Left lobe of liver (tissue), 2 donors: ENCODE data around the gene ESRRB. TPM values are rescaled to one million over a fixed set of nuclear protein-coding genes. Genes with fewer than 3 reads are reported as not detected.

ENCODE experiments used
- ATAC-seq: fragments of 200-7000 bp; cut with Tn5 transposase; one replicate; pipeline ENCODE4 v1.9.1; 2020; ENCODE audit warnings: mild to moderate bottlenecking, moderate library complexity
- DNase-seq: peaks from one replicate; pipeline ENCODE4 v3.0.0-alpha.2; 2020; ENCODE audit warnings: low spot score
- total RNA-seq: library from RNA; stranded (reverse); gene quantifications from one replicate; pipeline ENCODE4 v1.2.1, GENCODE V29; 2021
- donor health status: DM: no; HTN: no; CAD: no; lungs with moderate emphysema.
- donor health status: DM: no; HTN: yes; CAD: no.

ESRRB gene
- total RNA-seq, 1 donor from 2014 or later = 0.05 TPM

- DNase-seq (no peak), ATAC-seq (no peak)
These were observed 115.4 kb downstream of the ESRRB start for GRCh38 chr14:76491172-76491930.

DNA sequence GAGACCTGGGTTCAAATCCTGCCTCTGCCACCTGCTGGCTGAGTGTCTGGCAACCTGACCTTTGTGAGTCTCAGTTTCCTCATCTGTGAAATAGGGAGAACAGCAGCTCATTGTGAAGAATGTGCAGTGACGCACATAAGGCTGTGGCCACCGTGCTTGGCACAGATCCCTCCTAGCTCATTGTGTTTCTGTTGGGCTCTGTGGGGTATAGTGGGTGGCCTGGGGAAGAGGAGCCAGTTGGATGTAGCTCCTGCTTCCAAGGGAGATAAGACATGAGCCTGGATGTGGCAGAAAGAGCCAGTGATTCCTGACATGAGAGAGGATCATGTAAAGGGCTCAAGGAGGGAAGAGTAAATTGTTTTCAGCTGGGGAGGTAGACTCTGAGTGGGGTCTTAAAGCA lies 120.0 kb downstream of the ESRRB start:
- ATAC-seq (no peak), DNase-seq (no peak)

DNA sequence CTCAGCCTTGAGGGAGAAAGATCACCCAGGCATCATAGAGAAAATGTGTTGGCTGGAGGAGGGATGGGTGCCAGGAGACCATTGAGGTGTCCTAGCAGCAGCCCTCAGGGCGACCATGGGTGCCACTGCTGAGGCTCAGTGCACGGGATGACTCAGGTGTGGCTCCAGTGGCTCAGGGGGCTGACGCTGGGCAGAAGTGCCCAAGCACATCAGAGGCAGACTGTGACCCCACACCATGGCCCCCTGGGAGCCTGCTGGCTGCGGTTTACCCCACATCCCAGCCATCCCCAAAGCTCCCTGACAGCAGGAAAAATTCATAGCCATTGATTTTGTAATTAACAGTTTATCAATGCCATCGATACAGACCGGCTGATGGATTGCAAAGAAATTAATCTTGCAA lies 120.7 kb downstream of the ESRRB start:
- DNase-seq (no peak), ATAC-seq (no peak)

DNA sequence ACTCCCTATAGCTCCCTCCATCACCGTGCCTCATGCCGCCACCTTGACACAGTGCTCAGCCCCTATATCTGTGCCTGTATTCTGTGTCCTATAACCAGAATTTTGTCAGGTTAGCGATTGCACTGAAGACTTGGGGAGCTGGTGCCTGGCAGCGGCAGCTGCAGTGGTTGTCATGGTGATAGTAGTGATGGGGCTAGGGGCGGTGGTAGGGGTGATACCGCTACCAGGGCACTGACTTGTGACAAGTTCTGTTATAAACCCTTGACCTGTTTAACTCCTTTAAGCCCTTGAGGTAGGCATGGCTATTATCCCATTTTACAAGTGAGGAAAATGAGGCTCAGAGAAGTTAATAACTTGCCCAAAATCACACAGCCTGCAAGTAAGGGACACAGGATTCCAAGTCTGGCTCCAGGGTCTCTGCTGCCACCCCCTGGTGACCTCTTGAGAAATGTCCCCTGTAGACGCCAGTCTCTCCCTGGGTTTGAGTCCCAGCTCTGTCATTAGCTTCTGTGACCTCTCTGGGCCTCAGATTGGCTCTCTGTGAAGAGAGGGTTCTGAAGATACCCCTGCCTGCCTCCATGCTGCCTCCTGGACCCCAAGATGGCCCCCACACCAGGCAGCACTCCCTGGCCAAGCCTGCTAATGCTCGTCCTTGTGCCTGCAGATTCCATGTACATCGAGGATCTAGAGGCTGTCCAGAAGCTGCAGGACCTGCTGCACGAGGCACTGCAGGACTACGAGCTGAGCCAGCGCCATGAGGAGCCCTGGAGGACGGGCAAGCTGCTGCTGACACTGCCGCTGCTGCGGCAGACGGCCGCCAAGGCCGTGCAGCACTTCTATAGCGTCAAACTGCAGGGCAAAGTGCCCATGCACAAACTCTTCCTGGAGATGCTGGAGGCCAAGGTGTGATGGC lies 121.9 kb downstream of the ESRRB start:
- DNase-seq (no peak), ATAC-seq (no peak)

DNA sequence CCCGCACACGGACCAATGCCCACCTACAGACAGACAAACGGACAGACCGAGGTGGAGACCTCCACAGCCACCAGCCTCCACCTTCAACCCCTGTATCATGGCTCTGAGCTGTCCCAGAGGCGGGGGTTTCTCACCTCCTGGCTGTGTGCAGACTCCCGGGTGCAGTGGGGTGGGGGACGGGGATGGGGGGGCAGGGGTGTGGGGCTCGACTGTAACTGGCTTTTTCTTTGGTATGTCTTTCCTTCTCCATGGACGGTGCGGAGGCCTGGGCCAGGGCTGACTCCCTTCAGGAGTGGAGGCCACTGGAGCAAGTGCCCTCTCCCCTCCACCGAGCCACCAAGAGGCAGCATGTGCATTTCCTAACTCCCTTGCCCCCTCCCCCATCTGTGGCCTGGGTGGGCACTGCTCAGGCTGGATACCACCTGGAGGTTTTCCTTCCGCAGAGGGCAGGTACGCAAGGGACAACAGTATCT lies 122.6 kb downstream of the ESRRB start:
- no peak for ATAC-seq
- no peak for DNase-seq

DNA sequence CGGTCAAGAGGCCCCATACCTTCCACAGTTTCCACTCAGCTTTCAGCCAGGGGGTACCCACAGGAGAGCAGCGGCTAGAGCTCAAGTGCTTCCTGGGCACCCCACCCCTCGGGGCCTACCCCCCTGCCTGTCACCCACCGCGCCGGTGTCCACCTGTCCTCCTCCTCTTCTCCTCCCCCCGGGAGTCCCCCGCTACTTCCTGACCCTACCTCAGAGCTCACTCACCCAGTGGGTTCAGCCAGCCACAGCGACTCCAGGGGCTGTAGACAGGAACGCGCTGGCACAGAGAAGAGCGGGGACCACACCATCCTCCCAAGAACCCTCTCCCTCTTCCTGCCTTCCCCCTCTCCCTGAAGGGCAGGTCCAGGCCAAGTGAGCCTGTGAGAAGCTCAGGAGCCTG lies 123.0 kb downstream of the ESRRB start:
- ATAC-seq = no peak

GRCh38 chr14:76499399-76499798 lies 123.5 kb downstream of the ESRRB start:
- no peak for DNase-seq
- ATAC-seq = no peak

More for the DNA sequence above, 123.0 kb downstream of the ESRRB start:
- no peak for DNase-seq

- DNase-seq = no peak
- no peak for ATAC-seq
These were observed 124.1 kb downstream of the ESRRB start for GRCh38 chr14:76500011-76500410.

GRCh38 chr14:76500480-76500879 lies 124.5 kb downstream of the ESRRB start:
- DNase-seq (no peak), ATAC-seq (no peak)

- ATAC-seq (no peak), DNase-seq (no peak)
These were observed 125.3 kb downstream of the ESRRB start for GRCh38 chr14:76501156-76501720.

- no peak for ATAC-seq
- DNase-seq = no peak
These were observed 126.3 kb downstream of the ESRRB start for GRCh38 chr14:76502219-76502618.

DNA sequence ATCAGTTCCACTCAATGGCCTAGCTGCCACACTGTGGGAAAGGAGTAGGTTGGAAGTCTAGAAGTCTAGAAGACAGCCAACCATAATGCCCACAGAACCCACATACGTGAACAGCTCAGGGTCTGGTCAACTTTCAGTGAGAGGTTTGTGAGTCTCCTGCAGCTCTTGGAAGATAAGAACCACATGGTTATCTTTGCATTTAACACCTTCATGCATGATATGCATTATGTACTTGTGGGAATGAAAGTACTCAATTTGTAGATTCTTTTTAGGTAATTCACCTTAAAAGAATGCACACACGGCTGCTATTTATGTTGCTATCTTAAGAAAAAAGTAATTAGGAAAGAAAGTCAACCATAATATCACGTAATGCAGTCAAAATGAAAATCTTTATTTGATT lies 126.7 kb downstream of the ESRRB start:
- no peak for ATAC-seq

GRCh38 chr14:76509311-76509710 lies 133.4 kb downstream of the ESRRB start:
- ATAC-seq (no peak), DNase-seq (no peak)

More for the DNA sequence above, 126.7 kb downstream of the ESRRB start:
- DNase-seq = no peak

GRCh38 chr14:76510181-76510580 lies 134.2 kb downstream of the ESRRB start:
- ATAC-seq = no peak
- no peak for DNase-seq

GRCh38 chr14:76514213-76514998 lies 138.5 kb downstream of the ESRRB start:
- ATAC-seq = peak; percentile 82
- peak; percentile 51 for DNase-seq

- DNase-seq (no peak), ATAC-seq (peak; percentile 72)
These were observed 140.9 kb downstream of the ESRRB start for GRCh38 chr14:76516884-76517283.

GRCh38 chr14:76518366-76518765 lies 142.4 kb downstream of the ESRRB start:
- ATAC-seq = no peak

DNA sequence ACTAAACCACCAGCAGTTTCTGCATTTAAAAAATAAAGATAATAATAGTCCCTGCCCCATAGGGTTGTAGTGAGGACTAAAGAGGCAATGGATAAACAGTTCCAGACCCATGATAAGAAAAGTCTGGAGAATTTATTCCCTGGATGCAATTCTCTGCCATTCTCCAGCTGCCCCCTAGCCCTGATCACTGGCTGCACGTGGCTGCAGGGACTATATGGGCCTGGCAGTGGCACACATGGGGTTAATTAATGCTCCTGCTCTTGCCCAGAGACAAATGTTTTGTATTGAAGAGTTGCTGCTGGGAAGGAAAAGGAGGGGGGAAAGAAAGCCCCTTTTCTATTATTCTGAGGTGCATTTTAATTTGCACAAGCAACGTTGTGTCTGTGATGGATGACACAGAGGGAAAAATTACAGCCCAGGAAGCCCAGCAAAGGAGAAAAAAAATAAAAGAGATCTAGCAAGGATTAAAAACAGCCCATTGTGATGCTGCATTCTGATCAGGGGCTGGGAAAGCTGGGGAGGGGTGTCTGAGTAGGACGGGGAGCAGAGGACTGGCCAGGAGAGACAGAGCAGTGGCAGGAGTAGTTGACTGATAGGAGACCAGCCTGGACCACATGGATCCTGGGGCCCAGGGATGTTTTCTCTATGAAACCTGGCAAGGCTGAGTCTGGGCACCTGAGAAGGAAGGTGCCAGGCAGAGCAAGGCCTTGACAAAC lies 149.3 kb downstream of the ESRRB start:
- no peak for ATAC-seq
- no peak for DNase-seq

More at GRCh38 chr14:76518366-76518765, 142.4 kb downstream of the ESRRB start:
- no peak for DNase-seq

DNA sequence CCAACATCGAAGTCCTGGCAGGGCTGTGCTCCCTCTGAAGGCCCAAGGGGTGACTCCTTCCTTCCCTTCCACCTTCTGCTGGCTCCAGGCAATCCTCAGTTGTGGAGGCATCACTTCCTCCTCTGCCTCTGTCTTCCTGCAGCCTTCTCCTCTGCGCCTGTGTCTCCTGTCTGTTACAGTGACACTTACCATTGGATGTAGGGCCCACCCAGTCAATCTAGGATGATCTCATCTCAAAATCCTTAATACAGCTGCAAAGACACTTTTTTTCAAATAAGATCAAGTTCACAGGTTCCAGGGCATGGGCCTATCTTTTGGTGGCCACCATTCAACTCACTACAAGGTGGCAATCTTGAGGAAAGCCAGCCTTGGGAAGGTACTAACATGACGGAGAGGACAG lies 155.1 kb downstream of the ESRRB start:
- DNase-seq = no peak
- no peak for ATAC-seq

DNA sequence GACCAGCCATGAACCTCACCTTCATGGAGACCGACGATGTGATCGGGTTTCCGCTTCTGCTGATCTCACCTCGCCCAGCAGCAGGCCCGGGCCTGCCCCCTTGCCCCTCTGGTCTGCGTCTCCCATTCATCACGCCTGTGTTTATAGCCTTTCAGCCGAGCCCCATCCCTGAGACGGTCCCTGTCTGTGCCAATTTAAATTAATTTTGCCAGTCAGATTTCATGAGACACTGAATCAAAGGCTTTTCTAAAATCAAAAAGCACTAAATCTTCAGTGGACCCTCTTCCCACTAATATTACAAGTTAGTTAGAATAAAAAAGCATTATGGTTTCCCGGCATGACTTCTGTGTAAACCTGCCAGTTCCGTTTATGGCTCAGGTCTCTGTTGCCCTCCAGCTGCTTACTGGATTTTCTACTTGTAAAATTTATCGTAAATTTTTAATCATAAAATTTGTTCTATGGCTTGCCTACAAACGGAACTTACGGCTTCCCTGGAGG lies 155.9 kb downstream of the ESRRB start:
- DNase-seq (no peak), ATAC-seq (no peak)
